Lung microvascular endothelial cell (primary cell): ENCODE data around the gene VASH1. TPM values are rescaled to one million over a fixed set of nuclear protein-coding genes. Genes with fewer than 3 reads are reported as not detected.

Source experiments
- DNase-seq, 2 donors: peaks; one replicate each; pipeline versions ENCODE4 v3.0.0 to v3.0.0-alpha.2; 2010; ENCODE audit warnings: low read depth in 2 of 2
- total RNA-seq: library from RNA; depleted of rRNA; stranded (reverse); fragments of >200 nt; gene quantifications from 2 replicates; pipeline ENCODE4 v1.2.1, GENCODE V29; 2014

Gene VASH1
- total RNA-seq, 1 donor from 2014 or later = 15.3 TPM

GRCh38 chr14:76829650-76830421, 68.6 kb downstream of the VASH1 start:
- DNase-seq = no peak

DNA sequence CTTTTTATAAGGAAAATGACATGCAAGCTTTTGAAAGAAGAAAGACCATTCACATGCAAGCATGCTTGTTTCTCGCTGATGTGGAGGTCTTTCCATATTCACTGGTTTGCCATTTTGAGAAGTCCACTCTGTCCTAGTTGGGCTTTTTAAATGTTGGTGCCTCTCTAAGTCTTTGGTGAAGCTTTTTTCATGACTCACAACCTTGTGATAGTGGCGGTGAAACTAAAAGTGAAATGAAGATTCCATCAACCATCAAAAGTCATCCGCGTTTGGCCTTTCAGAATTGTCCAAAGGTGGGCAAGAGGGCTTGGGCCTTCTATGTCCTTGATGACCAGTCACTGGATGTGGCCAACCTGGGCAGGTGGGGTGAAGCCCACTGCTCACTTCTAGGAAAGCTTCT, 69.3 kb downstream of the VASH1 start:
- no peak for DNase-seq

GRCh38 chr14:76832503-76832988, 71.3 kb downstream of the VASH1 start:
- DNase-seq = no peak

Other genes starting within 250 kb of the VASH1 start
- 4.1 and 4.4 TPM in 2 replicates for gene ANGEL1, start 51.4 kb downstream of the VASH1 start, total RNA-seq
- not detected in 2 replicates for gene LRRC74A, start 64.9 kb downstream of the VASH1 start, total RNA-seq